ENCODE measurements around the gene WDR26.

DNA sequence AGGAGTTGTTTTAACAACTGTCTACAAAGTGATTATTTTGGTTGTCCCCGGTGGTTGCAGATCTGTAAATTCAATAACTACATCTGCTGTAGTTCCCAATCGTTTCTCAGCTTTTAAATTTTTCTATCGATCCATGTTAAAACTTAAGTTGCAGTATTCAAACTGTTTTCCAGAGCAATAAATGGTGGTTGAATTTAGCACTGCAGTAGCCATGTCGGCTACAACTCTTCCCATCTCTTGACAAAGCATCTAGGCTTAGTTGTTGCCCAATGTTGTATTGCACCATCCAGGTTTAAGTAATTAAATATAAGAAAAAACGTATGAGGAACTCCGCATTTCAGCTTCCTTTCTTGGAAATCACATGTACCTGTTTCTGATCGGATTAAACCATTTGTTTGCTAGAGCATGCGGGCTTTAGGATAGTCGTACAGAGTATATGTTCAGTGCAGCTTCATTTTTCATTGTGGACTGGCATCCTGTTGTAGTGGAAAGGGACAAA is 76.9 kb downstream of the WDR26 start:
- TF ChIP-seq CTCF (IDR thresholded peaks at IDR 0.05; ENCODE audit: insufficient read depth, low read depth, low read length) (no peak), EZH2 (IDR thresholded peaks at IDR 0.05; ENCODE audit: insufficient read depth, low read length) (no peak)
